Hepatocyte (in vitro differentiated cells): ENCODE data around the gene SLC27A4. TPM values are rescaled to one million over a fixed set of nuclear protein-coding genes. Genes with fewer than 3 reads are reported as not detected.

Experiments
- DNase-seq: peaks from one replicate; pipeline ENCODE4 v3.0.0-alpha.2; 2016; ENCODE audit warnings: low spot score
- H2AFZ ChIP-seq: fragments of 200-600 bp; sonication (generic); 2 replicates; pipeline ENCODE4 v1.6.0; 2016; ENCODE audit warnings: antibody characterized with exemption, mild to moderate bottlenecking
- H3K27ac ChIP-seq: fragments of 200-600 bp; sonication (generic); 2 replicates; pipeline ENCODE4 v1.5.1; 2016; ENCODE audit warnings: mild to moderate bottlenecking
- H3K27me3 ChIP-seq: fragments of 200-600 bp; sonication (generic); 2 replicates; pipeline ENCODE4 v1.6.1; 2016
- H3K36me3 ChIP-seq: fragments of 200-600 bp; sonication (generic); replicated peaks from 2 replicates; pipeline ENCODE4 v1.5.1; 2016; ENCODE audit warnings: low read depth; ENCODE audit not compliant: insufficient read depth
- H3K4me1 ChIP-seq: fragments of 200-600 bp; sonication (generic); 2 replicates; pipeline ENCODE4 v1.5.1; 2016; ENCODE audit warnings: mild to moderate bottlenecking, moderate library complexity; ENCODE audit not compliant: insufficient read depth
- H3K4me2 ChIP-seq: fragments of 200-600 bp; sonication (generic); 2 replicates; pipeline ENCODE4 v1.6.0; 2016
- H3K4me3 ChIP-seq: fragments of 200-600 bp; sonication (generic); 2 replicates; pipeline ENCODE4 v1.5.1; 2016; ENCODE audit warnings: mild to moderate bottlenecking
- H3K79me2 ChIP-seq: fragments of 200-600 bp; sonication (generic); 2 replicates; pipeline ENCODE4 v1.6.0; 2017; ENCODE audit warnings: mild to moderate bottlenecking
- H3K9me2 ChIP-seq: fragments of 200-600 bp; sonication (generic); replicated peaks from 2 replicates; pipeline ENCODE4 v1.6.0; 2017; ENCODE audit warnings: mild to moderate bottlenecking; ENCODE audit not compliant: insufficient read depth
- H3K9me3 ChIP-seq: fragments of 200-600 bp; sonication (generic); 2 replicates; pipeline ENCODE4 v1.5.1; 2016; ENCODE audit warnings: low read depth, mild to moderate bottlenecking
- H4K20me1 ChIP-seq: fragments of 200-600 bp; sonication (generic); 2 replicates; pipeline ENCODE4 v1.6.0; 2016; ENCODE audit warnings: mild to moderate bottlenecking; ENCODE audit not compliant: insufficient read depth, poor library complexity, severe bottlenecking
- EZH2 ChIP-seq: fragments of 200-600 bp; sonication (generic); IDR thresholded peaks from 2 replicates; pipeline ENCODE4 v1.6.1; 2016; ENCODE audit warnings: antibody characterized with exemption, mild to moderate bottlenecking, borderline replicate concordance
- EZH2phosphoT487 ChIP-seq: fragments of 200-600 bp; sonication (generic); IDR thresholded peaks from one replicate; pipeline ENCODE4 v1.6.1; 2018; ENCODE audit warnings: antibody characterized with exemption, mild to moderate bottlenecking, low read depth, moderate library complexity; ENCODE audit not compliant: unreplicated experiment, severe bottlenecking
- WGBS: methylation state at CpG from one replicate; pipeline ENCODE4 v1.1.6; 2016; ENCODE audit warnings: low lambda C conversion rate; ENCODE audit errors: missing lambda C conversion rate; 5-methylcytosine and 5-hydroxymethylcytosine counted together
- polyA plus RNA-seq: library from polyadenylated mRNA; unstranded; fragments of >200 nt; fragmentation: Nextera tagmentation; extraction: Ambion mirVana; gene quantifications from 2 replicates; pipeline ENCODE4 v1.2.1, GENCODE V29; 2016
- total RNA-seq: library from RNA; depleted of rRNA; stranded (reverse); fragments of >200 nt; gene quantifications from 2 replicates; pipeline ENCODE4 v1.2.3, GENCODE V29; 2014
- TF ChIP-seq, protein P1 (sequence below): fragments of 200-600 bp; sonication (generic); IDR thresholded peaks from 2 replicates; pipeline ENCODE4 v1.5.1; 2016; ENCODE audit warnings: antibody characterized with exemption, mild to moderate bottlenecking; ENCODE audit not compliant: poor library complexity

SLC27A4 gene
- total and polyA plus RNA-seq, 2 experiments from 2014 or later = 21.9 to 23.4 TPM

DNA sequence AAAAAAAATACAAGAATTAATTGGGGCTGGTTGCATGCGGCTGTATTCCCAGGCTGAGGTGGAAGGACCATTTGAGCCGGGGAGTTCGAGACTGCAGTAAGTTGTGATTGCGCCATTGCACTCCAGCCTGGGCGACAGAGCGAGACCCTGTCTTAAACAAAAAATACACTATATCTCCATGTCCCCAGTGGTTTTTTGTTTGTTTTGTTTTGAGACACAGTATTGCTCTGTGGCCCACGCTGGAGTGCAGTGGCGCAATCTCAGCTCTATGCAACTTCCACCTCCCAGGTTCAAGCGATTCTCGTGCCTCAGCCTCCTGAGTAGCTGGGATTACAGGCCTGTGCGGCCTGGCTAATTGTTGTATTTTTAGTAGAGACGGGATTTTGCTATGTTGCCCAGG, 16.5 kb upstream of the SLC27A4 start:
- Histone ChIP-seq H3K27ac (peak overlapping the region; percentile 93), H3K9me3 (no peaks in the 10 kb centered on the region), H3K79me2 (peaks cover 32% of the 10 kb centered on the region), H3K4me1 (peaks cover 13% of the 10 kb centered on the region), H3K9me2 (no peaks in the 10 kb centered on the region), H3K27me3 (no peaks in the 10 kb centered on the region), H4K20me1 (peaks cover 5% of the 10 kb centered on the region), H3K4me2 (peak overlapping the region; percentile 88), H2AFZ (no peak overlapping the region), H3K36me3 (no peaks in the 10 kb centered on the region), H3K4me3 (peak overlapping the region; percentile 60)
- TF ChIP-seq EZH2phosphoT487 (no peak), EZH2 (no peak)
- TF ChIP-seq, protein P1, sequence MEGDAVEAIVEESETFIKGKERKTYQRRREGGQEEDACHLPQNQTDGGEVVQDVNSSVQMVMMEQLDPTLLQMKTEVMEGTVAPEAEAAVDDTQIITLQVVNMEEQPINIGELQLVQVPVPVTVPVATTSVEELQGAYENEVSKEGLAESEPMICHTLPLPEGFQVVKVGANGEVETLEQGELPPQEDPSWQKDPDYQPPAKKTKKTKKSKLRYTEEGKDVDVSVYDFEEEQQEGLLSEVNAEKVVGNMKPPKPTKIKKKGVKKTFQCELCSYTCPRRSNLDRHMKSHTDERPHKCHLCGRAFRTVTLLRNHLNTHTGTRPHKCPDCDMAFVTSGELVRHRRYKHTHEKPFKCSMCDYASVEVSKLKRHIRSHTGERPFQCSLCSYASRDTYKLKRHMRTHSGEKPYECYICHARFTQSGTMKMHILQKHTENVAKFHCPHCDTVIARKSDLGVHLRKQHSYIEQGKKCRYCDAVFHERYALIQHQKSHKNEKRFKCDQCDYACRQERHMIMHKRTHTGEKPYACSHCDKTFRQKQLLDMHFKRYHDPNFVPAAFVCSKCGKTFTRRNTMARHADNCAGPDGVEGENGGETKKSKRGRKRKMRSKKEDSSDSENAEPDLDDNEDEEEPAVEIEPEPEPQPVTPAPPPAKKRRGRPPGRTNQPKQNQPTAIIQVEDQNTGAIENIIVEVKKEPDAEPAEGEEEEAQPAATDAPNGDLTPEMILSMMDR = no peak
- no peak for DNase-seq
- WGBS = 90% methylated on average over 12 of the region's 12 CpGs

DNA sequence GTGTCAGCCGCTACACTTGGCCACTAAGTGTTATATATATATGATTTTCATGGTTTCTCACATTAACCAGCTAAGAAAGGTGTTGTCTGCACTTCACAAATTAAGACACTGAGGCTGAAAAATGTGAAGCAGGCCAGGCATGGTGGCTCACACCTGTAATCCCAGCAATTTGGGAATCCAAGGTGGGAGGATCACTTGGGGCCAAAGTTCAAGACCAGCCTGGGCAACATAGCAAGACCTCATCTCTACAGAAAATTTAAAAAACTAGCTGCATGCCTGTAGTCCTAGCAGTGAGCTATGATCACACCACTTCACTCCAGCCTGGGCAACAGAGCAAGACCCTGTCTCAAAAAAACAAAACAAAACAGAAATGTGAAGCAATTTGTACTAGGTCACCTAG, 15.9 kb upstream of the SLC27A4 start:
- H3K4me1 ChIP-seq = peaks cover 13% of the 10 kb centered on the region
- H3K27ac ChIP-seq = no peak overlapping the region
- DNase-seq = no peak
- WGBS = 90% methylated on average over 1 of the region's 1 CpG
- H3K4me2 ChIP-seq = peak overlapping the region; percentile 88
- H3K9me2 ChIP-seq = no peaks in the 10 kb centered on the region
- no peak overlapping the region for H3K4me3 ChIP-seq
- H3K79me2 ChIP-seq = peaks cover 32% of the 10 kb centered on the region
- H3K9me3 ChIP-seq = no peaks in the 10 kb centered on the region
- H3K27me3 ChIP-seq = no peaks in the 10 kb centered on the region
- TF ChIP-seq EZH2phosphoT487 = no peak
- no peak for TF ChIP-seq EZH2
- TF ChIP-seq, protein P1 = no peak
- peaks cover 5% of the 10 kb centered on the region for H4K20me1 ChIP-seq
- H3K36me3 ChIP-seq = no peaks in the 10 kb centered on the region
- no peak overlapping the region for H2AFZ ChIP-seq

DNA sequence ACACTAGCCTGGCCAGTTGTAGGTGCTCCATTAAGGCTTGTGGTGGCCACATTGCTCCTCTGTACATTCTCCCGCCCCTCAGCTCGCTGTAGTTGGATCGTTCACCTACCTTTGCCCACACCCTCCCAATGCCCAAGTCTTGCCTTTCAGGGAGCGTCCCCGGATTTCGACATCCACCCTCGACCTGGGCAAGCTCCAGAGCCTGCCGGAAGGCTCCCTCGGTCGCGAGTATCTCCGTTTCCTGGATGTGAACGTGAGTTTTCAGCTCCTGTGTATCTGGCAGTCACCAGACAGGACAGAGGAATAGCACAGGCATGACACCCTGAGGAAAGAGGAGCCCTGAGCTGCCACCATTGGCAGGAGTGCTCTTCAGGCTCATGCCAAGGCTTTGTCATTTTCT, 14.7 kb upstream of the SLC27A4 start:
- TF ChIP-seq EZH2phosphoT487 (no peak), EZH2 (no peak)
- TF ChIP-seq, protein P1 = no peak
- Histone ChIP-seq H3K4me2 (no peak overlapping the region), H4K20me1 (peaks cover 5% of the 10 kb centered on the region), H3K4me3 (no peak overlapping the region), H2AFZ (no peak overlapping the region), H3K27me3 (no peaks in the 10 kb centered on the region), H3K79me2 (peaks cover 32% of the 10 kb centered on the region), H3K9me2 (no peaks in the 10 kb centered on the region), H3K27ac (no peak overlapping the region), H3K36me3 (no peaks in the 10 kb centered on the region), H3K4me1 (peaks cover 13% of the 10 kb centered on the region), H3K9me3 (no peaks in the 10 kb centered on the region)
- WGBS = 96% methylated on average over 13 of the region's 13 CpGs
- no peak for DNase-seq

DNA sequence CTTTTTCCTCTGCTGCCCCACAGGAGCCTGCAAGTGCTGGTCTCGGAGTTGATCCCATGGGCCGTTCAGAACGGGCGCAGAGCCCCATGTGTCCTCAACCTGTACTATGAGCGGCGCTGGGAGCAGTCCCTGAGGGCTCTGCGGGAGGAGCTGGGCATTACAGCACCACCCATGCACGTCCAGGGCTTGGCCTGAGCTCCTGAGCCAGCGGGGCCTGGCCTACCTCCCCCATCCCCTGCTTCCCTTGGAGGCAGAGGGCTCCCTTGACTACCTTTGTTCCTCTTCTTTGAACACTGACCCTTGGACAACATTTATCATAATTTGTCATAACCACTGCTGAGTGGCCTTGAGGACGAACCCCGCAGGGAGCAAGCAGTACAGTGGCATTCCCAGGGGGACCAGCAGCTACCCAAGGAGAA, 6.9 kb upstream of the SLC27A4 start:
- 92% methylated on average over 11 of the region's 11 CpGs for WGBS
- Histone ChIP-seq H3K4me3 (no peak overlapping the region), H3K79me2 (no peaks in the 10 kb centered on the region), H3K4me1 (no peaks in the 10 kb centered on the region), H3K27me3 (no peaks in the 10 kb centered on the region), H2AFZ (no peak overlapping the region), H3K9me3 (no peaks in the 10 kb centered on the region), H3K9me2 (no peaks in the 10 kb centered on the region), H4K20me1 (no peaks in the 10 kb centered on the region), H3K4me2 (no peak overlapping the region), H3K27ac (no peak overlapping the region), H3K36me3 (no peaks in the 10 kb centered on the region)
- TF ChIP-seq EZH2phosphoT487 = no peak
- TF ChIP-seq, protein P1 = no peak
- TF ChIP-seq EZH2 = no peak
- no peak for DNase-seq
